Endodermal cell (in vitro differentiated cells): ENCODE data around the gene NR0B2. TPM values are rescaled to one million over a fixed set of nuclear protein-coding genes. Genes with fewer than 3 reads are reported as not detected.

ENCODE experiments used
- DNase-seq: peaks from one replicate; pipeline ENCODE4 v3.0.0-alpha.2; 2017
- H3K27ac ChIP-seq: 2 replicates; pipeline ENCODE4 v1.5.1; 2013; ENCODE audit warnings: mild to moderate bottlenecking, low read depth, low read length, moderate library complexity
- H3K27me3 ChIP-seq: 2 replicates; pipeline ENCODE4 v1.6.1; 2013; ENCODE audit warnings: mild to moderate bottlenecking, low read length, moderate library complexity; ENCODE audit not compliant: insufficient read depth, control insufficient read depth, poor library complexity, severe bottlenecking
- H3K36me3 ChIP-seq: 2 replicates; pipeline ENCODE4 v1.7.0; 2013; ENCODE audit warnings: mild to moderate bottlenecking, low read length, moderate library complexity; ENCODE audit not compliant: control insufficient read depth, insufficient read depth
- H3K4me1 ChIP-seq: one replicate; pipeline ENCODE4 v1.7.0; 2013; ENCODE audit warnings: low read length; ENCODE audit not compliant: control insufficient read depth, insufficient read depth
- H3K4me3 ChIP-seq: 2 replicates; pipeline ENCODE4 v1.5.1; 2013; ENCODE audit warnings: mild to moderate bottlenecking, low read length, moderate library complexity
- H3K9ac ChIP-seq: 2 replicates; pipeline ENCODE4 v1.6.1; 2013; ENCODE audit warnings: mild to moderate bottlenecking, low read length, moderate library complexity; ENCODE audit not compliant: poor library complexity, severe bottlenecking; ENCODE audit errors: extremely low read depth
- H3K9me3 ChIP-seq: 2 replicates; pipeline ENCODE4 v1.6.1; 2013; ENCODE audit warnings: mild to moderate bottlenecking, low read length, moderate library complexity; ENCODE audit not compliant: control insufficient read depth
- H3K27ac Mint-ChIP-seq: 2 replicates; pipeline ENCODE4 v1.8.0; 2020; ENCODE audit warnings: mixed read lengths
- H3K27me3 Mint-ChIP-seq: 2 replicates; pipeline ENCODE4 v1.8.0; 2021; ENCODE audit warnings: mild to moderate bottlenecking, mixed read lengths; ENCODE audit not compliant: insufficient read depth
- H3K36me3 Mint-ChIP-seq: 2 replicates; pipeline ENCODE4 v1.8.0; 2020; ENCODE audit warnings: low read depth, mixed read lengths
- H3K4me1 Mint-ChIP-seq: 2 replicates; pipeline ENCODE4 v1.8.0; 2020; ENCODE audit warnings: mixed read lengths
- H3K4me3 Mint-ChIP-seq: 2 replicates; pipeline ENCODE4 v1.8.0; 2020; ENCODE audit warnings: mild to moderate bottlenecking, moderate library complexity, mixed read lengths
- H3K9me3 Mint-ChIP-seq: 2 replicates; pipeline ENCODE4 v1.8.0; 2020; ENCODE audit warnings: mild to moderate bottlenecking, mixed read lengths
- WGBS, 2 experiments: methylation state at CpG; one replicate each; pipeline versions ENCODE4 v1.1.5 to v1.1.7; 2013; ENCODE audit warnings: missing lambda C conversion rate in 2 of 2, mixed read lengths in 1 of 2; ENCODE audit not compliant: insufficient coverage in 1 of 2, insufficient read length in 1 of 2; 5-methylcytosine and 5-hydroxymethylcytosine counted together
- total RNA-seq, 2 donors: library from RNA; stranded (reverse); fragmentation: NEBNext Ultra II Directional in 1 of 2; extraction: Animal tissue kit (Norgen Biotek cat#: 25700) in 1 of 2; gene quantifications; 2 replicates in 1 of 2; 3 replicates in 1 of 2; pipeline ENCODE4 v1.2.1, GENCODE V29; 2021
- TF ChIP-seq, protein P1 (sequence below): fragments of 200-600 bp; sonication (generic); conservative IDR thresholded peaks from 2 replicates; pipeline ENCODE4 v1.5.0; 2021; ENCODE audit warnings: antibody characterized with exemption, mild to moderate bottlenecking

Gene NR0B2
- total RNA-seq, 2 donors from 2014 or later: not detected

DNA sequence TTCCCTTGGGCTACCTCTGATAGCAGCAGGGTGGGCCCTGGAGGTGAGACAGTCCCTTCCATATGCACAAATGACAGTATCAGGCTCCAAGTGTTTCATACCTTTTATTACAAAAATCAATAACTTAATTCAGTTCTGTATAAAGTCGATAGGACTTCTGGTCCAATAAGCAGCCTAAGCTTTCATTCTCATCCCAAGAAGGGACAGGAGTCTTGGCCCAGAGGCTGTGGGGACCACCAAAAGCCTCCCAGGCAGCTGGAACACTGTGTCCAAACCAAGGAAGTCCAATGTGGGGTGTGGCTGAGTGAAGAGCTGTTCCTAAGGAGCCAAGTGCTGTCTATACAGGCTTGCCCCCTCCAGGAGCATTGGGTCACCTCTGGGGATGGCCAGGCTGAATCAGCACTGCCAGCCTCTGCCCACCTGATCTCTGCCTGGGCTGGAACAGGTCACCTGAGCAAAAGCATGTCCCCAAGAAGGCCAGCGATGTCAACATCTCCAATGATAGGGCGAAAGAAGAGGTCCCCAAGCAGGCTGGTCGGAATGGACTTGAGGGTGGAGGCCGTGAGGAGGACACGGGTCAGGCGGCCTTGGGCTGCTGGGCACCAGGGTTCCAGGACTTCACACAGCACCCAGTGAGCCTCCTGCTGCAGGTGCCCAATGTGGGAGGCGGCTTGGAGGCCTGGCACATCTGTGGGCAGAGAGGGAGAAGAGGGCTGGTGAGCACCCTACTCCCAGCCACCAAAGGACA is 2.2 kb downstream of the NR0B2 start:
- H3K9ac ChIP-seq: no peak overlapping the region
- H3K36me3 ChIP-seq: no peaks in the 10 kb centered on the region
- TF ChIP-seq, protein P1, sequence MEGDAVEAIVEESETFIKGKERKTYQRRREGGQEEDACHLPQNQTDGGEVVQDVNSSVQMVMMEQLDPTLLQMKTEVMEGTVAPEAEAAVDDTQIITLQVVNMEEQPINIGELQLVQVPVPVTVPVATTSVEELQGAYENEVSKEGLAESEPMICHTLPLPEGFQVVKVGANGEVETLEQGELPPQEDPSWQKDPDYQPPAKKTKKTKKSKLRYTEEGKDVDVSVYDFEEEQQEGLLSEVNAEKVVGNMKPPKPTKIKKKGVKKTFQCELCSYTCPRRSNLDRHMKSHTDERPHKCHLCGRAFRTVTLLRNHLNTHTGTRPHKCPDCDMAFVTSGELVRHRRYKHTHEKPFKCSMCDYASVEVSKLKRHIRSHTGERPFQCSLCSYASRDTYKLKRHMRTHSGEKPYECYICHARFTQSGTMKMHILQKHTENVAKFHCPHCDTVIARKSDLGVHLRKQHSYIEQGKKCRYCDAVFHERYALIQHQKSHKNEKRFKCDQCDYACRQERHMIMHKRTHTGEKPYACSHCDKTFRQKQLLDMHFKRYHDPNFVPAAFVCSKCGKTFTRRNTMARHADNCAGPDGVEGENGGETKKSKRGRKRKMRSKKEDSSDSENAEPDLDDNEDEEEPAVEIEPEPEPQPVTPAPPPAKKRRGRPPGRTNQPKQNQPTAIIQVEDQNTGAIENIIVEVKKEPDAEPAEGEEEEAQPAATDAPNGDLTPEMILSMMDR: no peak
- no peak overlapping the region for H3K27ac ChIP-seq
- no peak overlapping the region for H3K4me3 Mint-ChIP-seq
- no peaks in the 10 kb centered on the region for H3K27me3 ChIP-seq
- no peak overlapping the region for H3K4me3 ChIP-seq
- no peak overlapping the region for H3K27ac Mint-ChIP-seq
- 95% methylated on average over 7 to 8 of the region's 8 CpGs for WGBS, 2 experiments
- no peak for DNase-seq
- H3K27me3 Mint-ChIP-seq: peaks cover 10% of the 10 kb centered on the region
- H3K4me1 ChIP-seq: peaks cover 18% of the 10 kb centered on the region
- H3K9me3 ChIP-seq: no peaks in the 10 kb centered on the region
- H3K9me3 Mint-ChIP-seq: no peaks in the 10 kb centered on the region
- H3K4me1 Mint-ChIP-seq: peaks cover 31% of the 10 kb centered on the region
- no peaks in the 10 kb centered on the region for H3K36me3 Mint-ChIP-seq

DNA sequence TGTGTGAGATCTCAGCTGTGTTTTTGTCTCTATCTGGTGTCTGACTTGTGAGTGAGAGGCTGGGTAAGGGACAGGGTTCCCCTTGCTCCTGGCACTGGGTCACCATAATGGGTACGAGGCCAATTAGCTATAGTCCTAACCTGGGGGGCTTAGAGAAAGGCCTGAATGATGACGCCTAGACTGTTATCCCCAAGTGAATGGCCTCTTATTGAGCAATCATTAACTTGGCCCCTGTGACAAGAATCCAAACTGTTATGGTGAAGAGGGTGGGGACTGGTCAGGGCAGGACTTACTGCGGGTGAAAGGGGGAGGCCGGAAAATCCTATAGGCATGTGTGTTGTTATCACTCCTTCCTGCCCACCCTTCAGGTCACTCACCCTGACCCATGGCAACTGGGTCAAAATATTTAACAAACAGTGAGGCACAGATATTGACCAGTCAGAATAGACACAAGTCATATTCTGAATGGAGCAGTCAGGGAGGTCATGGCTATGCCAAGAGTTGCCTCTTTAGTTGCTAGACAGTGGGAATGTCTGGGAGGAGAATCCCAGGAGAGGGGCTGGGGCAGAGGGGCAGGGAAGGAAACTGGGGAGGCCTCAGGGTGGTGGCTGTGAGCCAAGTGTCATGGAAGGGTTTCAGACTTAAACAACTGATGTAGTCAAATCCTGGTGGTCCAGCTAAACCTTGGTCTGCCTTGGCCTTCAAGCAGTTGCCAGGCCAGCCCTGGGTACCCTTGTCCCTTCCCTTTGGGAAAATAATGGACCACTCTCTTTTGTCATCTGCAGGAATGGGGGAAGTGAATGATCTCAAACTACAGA is 3.2 kb downstream of the NR0B2 start:
- Mint-ChIP-seq H3K27me3 (peaks cover 10% of the 10 kb centered on the region), H3K4me1 (peaks cover 31% of the 10 kb centered on the region), H3K36me3 (no peaks in the 10 kb centered on the region), H3K9me3 (no peaks in the 10 kb centered on the region), H3K27ac (no peak overlapping the region), H3K4me3 (no peak overlapping the region)
- no peaks in the 10 kb centered on the region for H3K36me3 ChIP-seq
- no peak overlapping the region for H3K27ac ChIP-seq
- no peaks in the 10 kb centered on the region for H3K9me3 ChIP-seq
- TF ChIP-seq, protein P1: no peak
- no peak overlapping the region for H3K9ac ChIP-seq
- H3K27me3 ChIP-seq: no peaks in the 10 kb centered on the region
- 83 to 93% methylated on average over 2 to 4 of the region's 4 CpGs for WGBS, 2 experiments
- no peak overlapping the region for H3K4me3 ChIP-seq
- no peak for DNase-seq
- peaks cover 18% of the 10 kb centered on the region for H3K4me1 ChIP-seq

DNA sequence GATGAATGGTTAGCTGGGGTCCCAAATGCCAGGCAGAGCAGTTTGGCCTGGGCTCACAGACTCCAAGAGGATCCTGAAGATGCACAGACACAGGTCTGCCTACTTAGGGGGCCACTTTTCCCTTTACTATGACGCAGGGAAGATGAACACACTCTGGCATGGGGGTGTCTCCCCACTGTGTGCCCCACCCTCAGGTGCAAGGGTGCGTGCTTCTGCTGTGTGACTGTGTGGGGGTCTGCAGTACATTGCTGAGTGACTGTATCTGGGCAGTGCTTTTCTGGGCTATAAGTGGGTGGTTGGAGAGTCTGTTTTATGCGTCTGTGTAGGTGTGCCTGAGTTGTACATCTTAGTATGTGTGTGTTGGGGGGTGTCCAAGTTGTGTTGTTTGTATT is 3.8 kb downstream of the NR0B2 start:
- Mint-ChIP-seq H3K4me3 (no peak overlapping the region), H3K36me3 (no peaks in the 10 kb centered on the region), H3K9me3 (no peaks in the 10 kb centered on the region), H3K27ac (no peak overlapping the region), H3K4me1 (peaks cover 25% of the 10 kb centered on the region), H3K27me3 (peaks cover 10% of the 10 kb centered on the region)
- TF ChIP-seq, protein P1: no peak
- Histone ChIP-seq H3K36me3 (no peaks in the 10 kb centered on the region), H3K27me3 (no peaks in the 10 kb centered on the region), H3K4me3 (no peak overlapping the region), H3K27ac (no peak overlapping the region), H3K9me3 (no peaks in the 10 kb centered on the region), H3K9ac (no peak overlapping the region), H3K4me1 (peaks cover 18% of the 10 kb centered on the region)
- WGBS, 2 experiments: 90 to 92% methylated on average over 2 to 3 of the region's 3 CpGs
- DNase-seq: no peak
